Activated naive CD8-positive, alpha-beta T cell treated with anti-CD3 and anti-CD28 coated beads, Interleukin-2, amount 10 ng/mL, durations not matched to agents 7 days and 5 days (primary cell): ENCODE measurements around the gene SLC6A8. TPM values are rescaled to one million over a fixed set of nuclear protein-coding genes. Genes with fewer than 3 reads are reported as not detected.

Source experiments
- total RNA-seq, 2 experiments: library from RNA; stranded (reverse); gene quantifications; one replicate each; pipeline ENCODE4 v1.2.3, GENCODE V29; 2021

The SLC6A8 gene
- total RNA-seq, 2 experiments from 2014 or later, result 1.7 to 1.9 TPM

Other genes with a start within 250 kb of the SLC6A8 start
- gene TREX2, start 241.9 kb upstream of the SLC6A8 start, total RNA-seq, result 1 to 10 TPM; 2.2 to 3.1 TPM
- gene HAUS7, start 217.3 kb upstream of the SLC6A8 start, total RNA-seq, result 10 to 100 TPM; 35.4 to 36.5 TPM
- gene BGN, start 192.9 kb upstream of the SLC6A8 start, total RNA-seq, result not detected
- not detected for gene ATP2B3, start 170.3 kb upstream of the SLC6A8 start, total RNA-seq
- gene CCNQ, start 88.8 kb upstream of the SLC6A8 start, total RNA-seq, result 10 to 100 TPM; 19.0 to 19.7 TPM
- gene DUSP9, start 40.7 kb upstream of the SLC6A8 start, total RNA-seq, result not detected
- 1 to 10 TPM in 1 of 2 experiments, under 1 TPM in 1; 0.79 to 1.1 TPM for gene PNCK, start 14.1 kb upstream of the SLC6A8 start, total RNA-seq
- 100 to 1,000 TPM; 140 to 141 TPM for gene BCAP31, start 36.5 kb downstream of the SLC6A8 start, total RNA-seq
- gene ABCD1, start 36.9 kb downstream of the SLC6A8 start, total RNA-seq, result 10 to 100 TPM; 15.9 to 16.4 TPM
- gene PLXNB3, start 76.3 kb downstream of the SLC6A8 start, total RNA-seq, result 1 to 10 TPM; 1.3 to 2.1 TPM
- gene SRPK3, start 93.1 kb downstream of the SLC6A8 start, total RNA-seq, result not detected
- 10 to 100 TPM; 66.3 to 67.1 TPM for gene IDH3G, start 106.4 kb downstream of the SLC6A8 start, total RNA-seq
- 100 to 1,000 TPM; 158 to 162 TPM for gene SSR4, start 106.7 kb downstream of the SLC6A8 start, total RNA-seq
- 1 to 10 TPM in 1 of 2 experiments, under 1 TPM in 1; 0.80 to 1.1 TPM for gene PDZD4, start 142.6 kb downstream of the SLC6A8 start, total RNA-seq
- 1 to 10 TPM; 4.5 to 7.2 TPM for gene L1CAM, start 198.2 kb downstream of the SLC6A8 start, total RNA-seq
- gene AVPR2, start 216.7 kb downstream of the SLC6A8 start, total RNA-seq, result not detected
- gene ARHGAP4, start 238.3 kb downstream of the SLC6A8 start, total RNA-seq, result 100 to 1,000 TPM; 341 to 356 TPM
- gene NAA10, start 247.1 kb downstream of the SLC6A8 start, total RNA-seq, result 10 to 100 TPM; 79.5 to 84.3 TPM